Activated naive CD8-positive, alpha-beta T cell treated with anti-CD3 and anti-CD28 coated beads, Interleukin-2, amount 10 ng/mL, durations not matched to agents 7 days and 5 days (primary cell): ENCODE results near the gene LHFPL3. TPM values are rescaled to one million over a fixed set of nuclear protein-coding genes. Genes with fewer than 3 reads are reported as not detected.
"Not testable (repeated sequence)": the region's sequence is repeated elsewhere in the genome, so short reads cannot be mapped to it uniquely, and the experiment has no call there.

Source experiments
- ATAC-seq: fragments of 150-1000 bp; cut with Tn5 transposase; one replicate; pipeline ENCODE4 v1.10.0; 2021; ENCODE audit warnings: low read depth, moderate library complexity
- POLR2A ChIA-PET: fragments of 350-600 bp; sonication (Branson Sonifier 250); formaldehyde crosslinking; loops from one replicate; lab custom pipeline; 2021; ENCODE audit warnings: antibody characterized with exemption; lab: Charles Lee
- DNase-seq: peaks from one replicate; pipeline ENCODE4 v3.0.0; 2021
- H3K27ac Mint-ChIP-seq: one replicate; pipeline ENCODE4 v1.8.0; 2022; ENCODE audit warnings: mild to moderate bottlenecking, mixed read lengths
- H3K27me3 Mint-ChIP-seq: one replicate; pipeline ENCODE4 v1.8.0; 2022; ENCODE audit warnings: mild to moderate bottlenecking, moderate library complexity, mixed read lengths
- H3K36me3 Mint-ChIP-seq: one replicate; pipeline ENCODE4 v1.8.0; 2021; ENCODE audit warnings: mild to moderate bottlenecking, mixed read lengths
- H3K4me1 Mint-ChIP-seq: one replicate; pipeline ENCODE4 v1.8.0; 2021; ENCODE audit warnings: mixed read lengths
- H3K4me3 Mint-ChIP-seq: one replicate; pipeline ENCODE4 v1.8.0; 2022; ENCODE audit warnings: mild to moderate bottlenecking, moderate library complexity, mixed read lengths
- H3K9me3 Mint-ChIP-seq: one replicate; pipeline ENCODE4 v1.8.0; 2021; ENCODE audit warnings: mixed read lengths
- total RNA-seq, 2 experiments: library from RNA; stranded (reverse); gene quantifications; one replicate each; pipeline ENCODE4 v1.2.3, GENCODE V29; 2021

LHFPL3 gene
- not detected for total RNA-seq

DNA sequence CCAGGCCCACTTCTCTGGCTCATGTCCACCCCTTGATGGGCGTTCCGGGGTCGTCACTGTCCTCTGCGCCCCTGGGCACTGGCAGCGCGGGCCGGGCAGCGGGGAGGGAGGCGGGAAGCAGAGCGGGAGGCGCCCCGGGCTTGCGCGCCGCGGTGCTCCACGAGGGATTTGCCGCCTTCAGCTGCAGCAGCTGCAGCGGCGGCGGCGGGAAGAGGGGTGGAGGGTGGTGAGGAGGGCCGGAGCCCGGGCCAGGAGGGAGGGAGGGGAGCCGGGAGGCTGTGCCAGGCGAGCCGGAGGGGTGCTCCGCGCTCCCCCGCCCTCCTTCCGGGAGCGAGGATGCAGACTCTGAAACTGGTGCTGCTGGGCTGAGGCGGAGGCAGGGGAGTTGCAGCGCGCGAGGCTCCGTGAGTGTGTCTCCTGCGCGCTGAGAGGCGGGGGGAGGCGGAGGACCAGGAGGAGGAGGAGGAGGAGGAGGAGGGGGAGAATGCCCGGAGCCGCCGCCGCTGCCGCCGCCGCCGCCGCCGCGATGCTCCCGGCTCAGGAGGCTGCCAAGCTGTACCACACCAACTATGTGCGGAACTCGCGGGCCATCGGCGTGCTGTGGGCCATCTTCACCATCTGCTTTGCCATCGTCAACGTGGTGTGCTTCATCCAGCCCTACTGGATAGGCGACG, at the start of gene LHFPL3:
LHFPL3 (plus strand) TSS at position 308 of the 674 bp plus-strand sequence.
- H3K27ac Mint-ChIP-seq = no peak within 1 kb of the TSS
- H3K36me3 Mint-ChIP-seq = peaks cover 3% of the 10 kb centered on the region
- ATAC-seq (peak; percentile 10), DNase-seq (peak; percentile 31)
- H3K27me3 Mint-ChIP-seq = peaks cover 43% of the 10 kb centered on the region
- POLR2A ChIA-PET = no interaction called here
- peaks cover 9% of the 10 kb centered on the region for H3K4me1 Mint-ChIP-seq
- no peaks in the 10 kb centered on the region for H3K9me3 Mint-ChIP-seq
- H3K4me3 Mint-ChIP-seq = peak within 1 kb of the TSS; percentile 57

- H3K27me3 Mint-ChIP-seq, POLR2A ChIA-PET, H3K36me3 Mint-ChIP-seq, H3K4me1 Mint-ChIP-seq, H3K4me3 Mint-ChIP-seq, H3K27ac Mint-ChIP-seq, H3K9me3 Mint-ChIP-seq, DNase-seq, ATAC-seq: not testable (repeated sequence)
Observed at GRCh38 chr7:104281685-104282084, 46.7 kb upstream of the LHFPL3 start.

DNA sequence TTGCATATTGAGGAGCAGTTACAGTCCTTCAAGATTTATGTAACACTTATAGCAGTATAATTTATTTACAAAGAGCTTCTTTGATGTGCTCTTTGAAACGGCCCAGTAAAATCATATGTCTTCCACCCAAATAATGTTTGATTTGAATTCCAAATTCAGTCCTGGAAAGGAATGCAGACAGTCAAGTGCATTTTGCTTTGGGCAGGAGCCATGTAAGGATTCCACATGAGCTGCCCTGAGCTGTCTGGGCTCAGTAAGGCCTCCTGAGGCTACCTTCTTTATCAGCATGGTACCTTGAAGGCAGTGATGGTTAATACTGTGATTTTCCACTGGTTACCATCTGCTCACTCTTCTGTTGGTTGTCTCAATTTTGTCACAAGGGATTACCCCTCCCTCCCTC, 41.6 kb upstream of the LHFPL3 start:
- Mint-ChIP-seq H3K4me3 (no peak overlapping the region), H3K27me3 (no peaks in the 10 kb centered on the region), H3K36me3 (no peaks in the 10 kb centered on the region), H3K4me1 (no peaks in the 10 kb centered on the region), H3K9me3 (peaks cover 1% of the 10 kb centered on the region), H3K27ac (no peak overlapping the region)
- DNase-seq = no peak
- POLR2A ChIA-PET = no interaction called here
- ATAC-seq = no peak

- ATAC-seq (no peak), DNase-seq (no peak)
- no peaks in the 10 kb centered on the region for H3K27me3 Mint-ChIP-seq
- H3K9me3 Mint-ChIP-seq = no peaks in the 10 kb centered on the region
- H3K27ac Mint-ChIP-seq = no peak overlapping the region
- H3K36me3 Mint-ChIP-seq = no peaks in the 10 kb centered on the region
- no peak overlapping the region for H3K4me3 Mint-ChIP-seq
- no peaks in the 10 kb centered on the region for H3K4me1 Mint-ChIP-seq
- POLR2A ChIA-PET = no interaction called here
Observed at GRCh38 chr7:104288137-104288536, 40.3 kb upstream of the LHFPL3 start.

DNA sequence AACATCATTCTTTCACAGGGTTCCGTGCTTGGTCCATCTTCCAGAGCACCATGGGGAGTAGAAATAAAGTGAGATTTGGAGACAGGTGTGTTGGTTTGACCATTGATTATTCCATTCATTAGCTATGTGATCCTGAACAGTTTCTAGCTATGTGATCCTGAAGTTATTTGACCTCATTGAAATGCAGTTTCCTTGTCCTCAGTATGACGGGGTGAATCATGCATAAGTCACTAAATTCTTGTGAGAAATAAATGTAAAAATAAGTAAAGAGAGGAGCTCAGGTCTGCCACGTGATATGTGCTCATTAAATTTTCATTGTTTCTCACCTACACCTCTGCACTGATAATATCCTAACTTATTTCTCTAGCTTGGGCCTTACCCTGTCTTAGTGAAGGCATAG, 34.1 kb upstream of the LHFPL3 start:
- H3K27me3 Mint-ChIP-seq = no peaks in the 10 kb centered on the region
- H3K4me1 Mint-ChIP-seq = no peaks in the 10 kb centered on the region
- peaks cover 1% of the 10 kb centered on the region for H3K9me3 Mint-ChIP-seq
- H3K27ac Mint-ChIP-seq = no peak overlapping the region
- DNase-seq = no peak
- POLR2A ChIA-PET = no interaction called here
- no peak for ATAC-seq
- no peaks in the 10 kb centered on the region for H3K36me3 Mint-ChIP-seq
- H3K4me3 Mint-ChIP-seq = no peak overlapping the region

DNA sequence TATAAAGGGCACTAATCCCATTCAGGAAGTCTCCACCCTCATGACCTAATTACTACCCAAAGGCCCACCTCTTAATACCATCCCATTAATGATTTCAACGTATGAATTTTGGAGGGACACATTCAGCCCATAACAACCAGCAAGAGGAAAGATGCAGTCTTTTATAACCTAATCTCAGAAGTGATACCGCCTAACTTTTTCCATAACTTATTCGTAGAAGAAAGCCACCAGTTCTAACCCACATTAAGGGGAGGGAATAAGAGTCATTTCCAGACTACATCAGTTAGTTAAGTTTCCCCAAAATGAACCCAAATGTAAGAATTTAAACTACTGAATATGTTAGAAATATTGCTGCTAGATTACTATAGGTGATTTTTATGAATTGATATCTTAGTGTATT, 32.1 kb upstream of the LHFPL3 start:
- no peaks in the 10 kb centered on the region for H3K27me3 Mint-ChIP-seq
- no peaks in the 10 kb centered on the region for H3K36me3 Mint-ChIP-seq
- ATAC-seq (no peak), DNase-seq (no peak)
- POLR2A ChIA-PET = no interaction called here
- H3K4me3 Mint-ChIP-seq = no peak overlapping the region
- H3K9me3 Mint-ChIP-seq = peaks cover 4% of the 10 kb centered on the region
- no peak overlapping the region for H3K27ac Mint-ChIP-seq
- no peaks in the 10 kb centered on the region for H3K4me1 Mint-ChIP-seq

DNA sequence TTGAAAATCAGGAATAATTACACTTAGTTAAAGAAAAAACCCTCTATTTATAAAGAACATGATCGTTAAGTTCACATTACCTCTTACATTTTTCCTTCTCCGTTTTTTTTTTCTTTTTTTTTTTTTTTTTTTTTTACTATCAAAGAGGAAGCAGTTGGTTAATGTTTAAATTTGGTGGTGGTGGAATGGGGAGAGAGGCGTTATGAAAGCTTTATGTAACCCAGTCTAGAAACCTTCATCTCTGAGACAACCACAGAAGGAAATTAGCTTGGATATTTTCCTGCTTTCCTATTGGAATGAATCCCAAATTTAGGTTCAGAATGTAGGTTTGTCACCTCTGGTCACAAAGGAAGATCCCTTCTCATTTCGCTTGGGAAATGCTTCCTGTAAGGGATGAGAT, 31.5 kb upstream of the LHFPL3 start:
- no peak for DNase-seq
- no peaks in the 10 kb centered on the region for H3K27me3 Mint-ChIP-seq
- H3K27ac Mint-ChIP-seq = no peak overlapping the region
- no peaks in the 10 kb centered on the region for H3K36me3 Mint-ChIP-seq
- no peak overlapping the region for H3K4me3 Mint-ChIP-seq
- ATAC-seq = no peak
- POLR2A ChIA-PET = no interaction called here
- H3K9me3 Mint-ChIP-seq = peaks cover 4% of the 10 kb centered on the region
- H3K4me1 Mint-ChIP-seq = no peaks in the 10 kb centered on the region

- POLR2A ChIA-PET = no interaction called here
- Mint-ChIP-seq H3K27me3 (no peaks in the 10 kb centered on the region), H3K9me3 (peaks cover 4% of the 10 kb centered on the region), H3K27ac (no peak overlapping the region), H3K36me3 (no peaks in the 10 kb centered on the region), H3K4me1 (no peaks in the 10 kb centered on the region), H3K4me3 (no peak overlapping the region)
- DNase-seq (no peak), ATAC-seq (no peak)
Observed at GRCh38 chr7:104299323-104299722, 29.1 kb upstream of the LHFPL3 start.

- ATAC-seq = no peak
- Mint-ChIP-seq H3K27me3 (no peaks in the 10 kb centered on the region), H3K27ac (no peak overlapping the region), H3K9me3 (peaks cover 4% of the 10 kb centered on the region), H3K36me3 (no peaks in the 10 kb centered on the region), H3K4me1 (no peaks in the 10 kb centered on the region), H3K4me3 (no peak overlapping the region)
- DNase-seq = no peak
- POLR2A ChIA-PET = no interaction called here
Observed at GRCh38 chr7:104299777-104300176, 28.6 kb upstream of the LHFPL3 start.

GRCh38 chr7:104306793-104307192, 21.6 kb upstream of the LHFPL3 start:
- DNase-seq (no peak), ATAC-seq (no peak)
- POLR2A ChIA-PET = no interaction called here
- Mint-ChIP-seq H3K4me3 (no peak overlapping the region), H3K9me3 (no peaks in the 10 kb centered on the region), H3K27ac (no peak overlapping the region), H3K4me1 (no peaks in the 10 kb centered on the region), H3K27me3 (no peaks in the 10 kb centered on the region), H3K36me3 (no peaks in the 10 kb centered on the region)

DNA sequence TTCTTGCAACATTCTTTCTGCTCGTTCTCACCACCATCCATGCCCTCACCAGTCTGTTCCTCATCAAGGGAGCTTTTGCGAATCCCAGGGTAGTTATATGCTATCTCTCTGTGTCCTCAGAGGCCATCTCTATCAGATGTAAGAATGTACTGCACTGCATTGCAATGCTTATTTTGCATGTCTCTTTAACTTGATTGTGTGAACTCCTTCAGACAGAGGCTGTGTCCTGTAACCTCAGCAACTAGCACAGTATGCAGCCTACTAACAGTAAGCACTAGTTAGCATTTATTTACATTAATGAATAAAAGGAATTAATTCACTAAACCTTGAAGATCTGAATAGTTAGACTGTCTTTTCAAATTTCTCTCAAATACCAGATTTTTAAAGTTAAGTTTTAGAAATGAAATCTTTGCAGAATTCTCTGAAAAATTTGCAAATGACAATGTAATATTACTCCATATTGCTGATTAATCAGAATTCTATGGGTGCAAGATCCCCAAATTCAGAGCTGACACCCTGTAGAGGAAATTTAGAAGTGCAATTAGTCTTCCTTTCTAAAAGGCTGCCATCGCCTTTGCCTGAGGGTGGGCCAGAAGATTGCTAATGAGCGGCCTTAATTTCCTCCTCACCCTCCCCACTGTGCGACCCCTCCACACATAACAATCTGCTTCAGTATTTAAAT, 10.3 kb upstream of the LHFPL3 start:
- H3K27ac Mint-ChIP-seq = no peak overlapping the region
- H3K27me3 Mint-ChIP-seq = peaks cover 8% of the 10 kb centered on the region
- H3K36me3 Mint-ChIP-seq = no peaks in the 10 kb centered on the region
- peaks cover 4% of the 10 kb centered on the region for H3K9me3 Mint-ChIP-seq
- no peak overlapping the region for H3K4me3 Mint-ChIP-seq
- no peaks in the 10 kb centered on the region for H3K4me1 Mint-ChIP-seq
- POLR2A ChIA-PET = no interaction called here
- no peak for DNase-seq
- no peak for ATAC-seq

DNA sequence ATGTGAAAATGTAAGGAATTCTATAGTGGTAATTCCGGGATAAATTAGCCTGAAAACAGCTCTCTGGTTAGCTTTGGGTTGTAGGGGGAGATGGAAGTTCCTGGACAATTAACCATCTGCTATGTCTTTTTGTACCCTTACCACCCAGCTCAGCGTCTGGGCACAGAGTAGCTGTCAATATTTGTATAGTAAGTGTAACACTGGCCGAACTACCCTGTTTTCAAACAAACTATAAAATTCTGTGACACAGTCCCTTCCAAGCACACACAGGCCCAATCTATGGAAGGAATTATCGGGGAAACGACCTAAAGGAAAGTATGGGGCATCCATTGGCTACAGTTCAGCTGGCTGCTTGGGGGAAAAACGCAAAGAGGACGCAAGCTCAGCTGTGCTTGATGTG, 869 bp upstream of the LHFPL3 start:
- Mint-ChIP-seq H3K4me3 (peak overlapping the region; percentile 43), H3K36me3 (peaks cover 3% of the 10 kb centered on the region), H3K27me3 (peaks cover 48% of the 10 kb centered on the region), H3K27ac (no peak overlapping the region), H3K4me1 (peaks cover 9% of the 10 kb centered on the region), H3K9me3 (no peaks in the 10 kb centered on the region)
- POLR2A ChIA-PET = no interaction called here
- ATAC-seq = no peak
- DNase-seq = no peak

DNA sequence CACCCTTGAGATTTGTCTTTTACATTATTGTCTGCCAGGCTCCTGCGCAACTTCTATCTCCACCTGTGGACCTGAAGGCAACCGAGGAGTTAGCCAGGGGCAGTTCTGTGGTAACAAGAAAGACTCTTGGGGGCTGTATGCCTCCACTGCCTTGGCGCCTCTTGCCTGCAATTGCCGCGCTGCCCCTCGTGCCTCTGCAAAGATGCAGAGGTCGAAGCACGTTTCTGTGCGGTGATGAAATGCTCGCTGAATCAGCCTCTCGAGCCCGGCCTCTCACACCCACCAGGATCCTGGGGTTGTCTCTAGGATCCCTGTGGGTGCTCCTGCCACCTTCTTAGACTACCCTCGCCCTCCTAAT, 486 bp upstream of the LHFPL3 start:
- peak overlapping the region; percentile 1 for H3K4me3 Mint-ChIP-seq
- peaks cover 3% of the 10 kb centered on the region for H3K36me3 Mint-ChIP-seq
- POLR2A ChIA-PET = no interaction called here
- peaks cover 44% of the 10 kb centered on the region for H3K27me3 Mint-ChIP-seq
- no peak overlapping the region for H3K27ac Mint-ChIP-seq
- DNase-seq (no peak), ATAC-seq (no peak)
- H3K4me1 Mint-ChIP-seq = peaks cover 9% of the 10 kb centered on the region
- H3K9me3 Mint-ChIP-seq = no peaks in the 10 kb centered on the region
